ENCODE measurements around the gene C16orf74. TPM values are rescaled to one million over a fixed set of nuclear protein-coding genes. Genes with fewer than 3 reads are reported as not detected.

C16orf74 gene
- total and polyA plus RNA-seq, 2 of the 8 experiments (the other 6 are each of a cell fraction or from before 2014, with no cell fraction given) = 7.3 to 9.3 TPM

DNA sequence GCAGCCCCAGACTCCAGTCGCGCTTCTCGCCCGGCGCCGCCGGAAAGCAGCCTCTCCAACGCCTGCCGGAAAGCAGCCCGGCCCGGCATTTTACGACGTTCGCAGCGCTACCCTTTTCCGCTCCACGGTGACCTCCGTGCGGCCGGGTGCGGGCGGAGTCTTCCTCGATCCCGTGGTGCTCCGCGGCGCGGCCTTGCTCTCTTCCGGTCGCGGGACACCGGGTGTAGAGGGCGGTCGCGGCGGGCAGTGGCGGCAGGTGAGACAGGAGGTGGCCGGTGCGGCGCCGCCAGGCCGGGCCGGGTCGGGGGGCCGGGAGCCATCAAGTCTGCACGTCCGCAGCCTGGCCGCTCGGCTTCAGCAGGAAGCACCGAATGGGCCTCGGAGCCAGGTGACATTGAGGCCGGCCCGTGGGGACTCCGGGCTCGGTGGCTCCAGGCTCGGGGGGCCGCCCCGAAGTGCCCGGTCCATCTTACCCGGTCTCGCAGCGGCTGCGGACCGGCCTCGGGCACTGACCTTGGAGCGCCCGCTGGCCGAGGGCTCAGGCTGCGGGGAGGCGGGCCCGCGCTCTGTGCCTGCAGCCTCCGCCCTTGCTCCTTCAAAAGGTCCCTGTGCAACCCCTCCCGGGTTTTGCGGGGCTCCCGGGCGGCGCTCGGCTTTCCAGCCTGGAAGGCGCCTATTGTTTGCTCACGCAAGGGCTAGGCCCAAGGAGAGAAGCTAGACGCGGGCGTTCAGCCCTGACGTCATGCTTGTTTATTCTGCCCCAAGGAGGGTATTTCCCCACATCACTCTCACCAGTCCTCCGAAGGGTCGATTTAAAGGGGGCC is 48.8 kb upstream of the C16orf74 start, which contains the start of the genes COX4I1 and EMC8 (continued):
- TF ChIP-seq, protein P1, sequence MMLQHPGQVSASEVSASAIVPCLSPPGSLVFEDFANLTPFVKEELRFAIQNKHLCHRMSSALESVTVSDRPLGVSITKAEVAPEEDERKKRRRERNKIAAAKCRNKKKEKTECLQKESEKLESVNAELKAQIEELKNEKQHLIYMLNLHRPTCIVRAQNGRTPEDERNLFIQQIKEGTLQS (IDR thresholded peaks at IDR 0.05; ENCODE audit: insufficient read depth, low read depth, low read length) = peak; percentile 94
